HEK293T (cell line): ENCODE results near the gene ABCG8.
A peak's percentile ranks its signal among the peaks of the same experiment; 100 is the strongest.

Experiments used
- CTCF ChIA-PET: fragments of 350-600 bp; formaldehyde crosslinking; extraction: SDS; loops from one replicate; lab custom pipeline; 2021; ENCODE audit warnings: antibody characterized with exemption, inconsistent platforms; lab: Yijun Ruan, JAX
- POLR2A ChIA-PET: fragments of 350-600 bp; formaldehyde crosslinking; extraction: SDS; loops from one replicate; lab custom pipeline; 2020; ENCODE audit warnings: antibody characterized with exemption, inconsistent platforms; lab: Yijun Ruan, JAX
- DNase-seq: peaks from one replicate; pipeline ENCODE4 v3.0.0; 2012; ENCODE audit warnings: mixed read lengths; ENCODE audit errors: extremely low spot score
- ARNT ChIP-seq: fragments of 450-650 bp; IDR thresholded peaks from 2 replicates; pipeline ENCODE4 v1.6.1; 2017; ENCODE audit warnings: mild to moderate bottlenecking
- BHLHE40 ChIP-seq: fragments of 450-650 bp; IDR thresholded peaks from 2 replicates; pipeline ENCODE4 v1.6.1; 2016; ENCODE audit warnings: mild to moderate bottlenecking, moderate library complexity, borderline replicate concordance
- CTBP1 ChIP-seq: fragments of 450-650 bp; IDR thresholded peaks from 2 replicates; pipeline ENCODE4 v1.6.1; 2016; ENCODE audit warnings: borderline replicate concordance
- ELF4 ChIP-seq: fragments of 450-650 bp; IDR thresholded peaks from 2 replicates; pipeline ENCODE4 v1.6.1; 2017; ENCODE audit warnings: antibody characterized with exemption
- FOXA1 ChIP-seq: fragments of 450-650 bp; IDR thresholded peaks from 2 replicates; pipeline ENCODE4 v1.6.1; 2016; ENCODE audit warnings: mild to moderate bottlenecking
- FOXK2 ChIP-seq: fragments of 450-650 bp; IDR thresholded peaks from 2 replicates; pipeline ENCODE4 v1.6.1; 2016; ENCODE audit warnings: mild to moderate bottlenecking
- FOXM1 ChIP-seq: fragments of 450-650 bp; IDR thresholded peaks from 2 replicates; pipeline ENCODE4 v1.6.1; 2017; ENCODE audit warnings: mild to moderate bottlenecking, borderline replicate concordance
- HDGF ChIP-seq: fragments of 450-650 bp; IDR thresholded peaks from 2 replicates; pipeline ENCODE4 v1.6.1; 2017; ENCODE audit warnings: antibody characterized with exemption, borderline replicate concordance
- L3MBTL2 ChIP-seq: fragments of 450-650 bp; conservative IDR thresholded peaks from 2 replicates; pipeline ENCODE4 v1.6.1; 2016; ENCODE audit warnings: mild to moderate bottlenecking
- LEF1 ChIP-seq: fragments of 450-650 bp; IDR thresholded peaks from 2 replicates; pipeline ENCODE4 v1.6.1; 2017; ENCODE audit warnings: mild to moderate bottlenecking, borderline replicate concordance
- NFRKB ChIP-seq: fragments of 450-650 bp; IDR thresholded peaks from 2 replicates; pipeline ENCODE4 v1.6.1; 2016; ENCODE audit warnings: mild to moderate bottlenecking, moderate library complexity
- SP1 ChIP-seq: fragments of 450-650 bp; IDR thresholded peaks from 2 replicates; pipeline ENCODE4 v1.6.1; 2017
- SUZ12 ChIP-seq: fragments of 450-650 bp; IDR thresholded peaks from 2 replicates; pipeline ENCODE4 v1.6.1; 2016; ENCODE audit warnings: mild to moderate bottlenecking
- TARDBP ChIP-seq: fragments of 450-650 bp; IDR thresholded peaks from 2 replicates; pipeline ENCODE4 v1.6.1; 2016
- ZNF384 ChIP-seq: fragments of 450-650 bp; IDR thresholded peaks from 2 replicates; pipeline ENCODE4 v1.6.1; 2016
- TF ChIP-seq, protein P1 (sequence below): fragments of 450-650 bp; IDR thresholded peaks from 2 replicates; pipeline ENCODE4 v1.6.1; 2016

Gene ABCG8

DNA sequence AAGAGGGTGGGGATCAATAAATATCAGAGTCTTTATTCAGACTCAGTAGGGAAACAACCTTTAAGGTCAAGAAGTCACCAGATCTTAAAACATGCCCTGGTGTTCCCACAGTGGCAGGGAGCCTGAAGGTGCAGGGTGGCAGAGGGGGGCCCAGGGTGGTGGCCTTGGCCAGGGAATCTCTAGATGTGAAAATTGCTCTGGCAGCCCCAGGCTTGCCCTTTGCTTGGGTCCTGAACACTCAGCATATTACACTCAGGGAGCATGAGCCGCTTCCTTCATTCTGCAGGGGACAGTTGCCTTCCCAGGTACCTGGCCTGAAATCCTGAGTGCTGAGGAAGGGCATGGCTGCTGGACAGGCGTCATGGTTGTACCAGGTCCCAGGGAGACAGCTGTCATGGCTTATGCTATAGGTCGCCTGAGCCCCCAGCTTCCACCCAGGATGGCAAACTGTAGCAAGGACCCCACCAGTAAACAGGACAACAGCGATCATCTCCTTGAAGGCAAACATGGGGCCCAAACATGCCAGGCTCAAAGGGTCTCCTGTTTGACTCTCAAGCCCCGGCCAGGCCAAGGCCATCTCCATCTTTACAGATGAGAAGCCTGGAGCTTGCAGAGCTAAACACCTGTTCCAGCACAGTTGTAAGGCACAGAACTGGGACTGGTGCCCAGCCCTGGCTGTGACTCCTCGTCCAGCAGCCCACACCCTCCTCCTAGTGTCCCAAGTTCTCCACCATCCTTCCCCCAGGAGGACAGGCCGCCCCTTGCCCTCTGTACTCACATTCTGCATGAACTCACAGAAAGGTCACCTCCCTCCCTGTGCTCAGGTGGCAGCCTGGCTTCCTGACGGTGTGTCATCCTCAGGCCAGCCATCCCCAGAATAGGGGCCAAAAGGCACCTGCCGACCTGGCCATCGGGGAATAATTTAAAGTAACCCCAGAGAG lies 14.6 kb downstream of the ABCG8 start:
- peak; percentile 2 for DNase-seq
- CTCF ChIA-PET: interaction anchor here (0.6 kb wide), 1 partner anchor 81 kb away, joined by 5 read pairs; no protein-coding TSS in a partner anchor
- no peak for TF ChIP-seq SUZ12
- TF ChIP-seq ARNT: no peak
- no peak for TF ChIP-seq FOXA1
- TF ChIP-seq BHLHE40: no peak
- TF ChIP-seq SP1: no peak
- TF ChIP-seq FOXM1: no peak
- TF ChIP-seq LEF1: no peak
- TF ChIP-seq ELF4: no peak
- TF ChIP-seq NFRKB: no peak
- TF ChIP-seq ZNF384: no peak
- TF ChIP-seq, protein P1, sequence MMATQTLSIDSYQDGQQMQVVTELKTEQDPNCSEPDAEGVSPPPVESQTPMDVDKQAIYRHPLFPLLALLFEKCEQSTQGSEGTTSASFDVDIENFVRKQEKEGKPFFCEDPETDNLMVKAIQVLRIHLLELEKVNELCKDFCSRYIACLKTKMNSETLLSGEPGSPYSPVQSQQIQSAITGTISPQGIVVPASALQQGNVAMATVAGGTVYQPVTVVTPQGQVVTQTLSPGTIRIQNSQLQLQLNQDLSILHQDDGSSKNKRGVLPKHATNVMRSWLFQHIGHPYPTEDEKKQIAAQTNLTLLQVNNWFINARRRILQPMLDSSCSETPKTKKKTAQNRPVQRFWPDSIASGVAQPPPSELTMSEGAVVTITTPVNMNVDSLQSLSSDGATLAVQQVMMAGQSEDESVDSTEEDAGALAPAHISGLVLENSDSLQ: no peak
- no peak for TF ChIP-seq HDGF
- no peak for TF ChIP-seq FOXK2
- POLR2A ChIA-PET: no interaction called here

DNA sequence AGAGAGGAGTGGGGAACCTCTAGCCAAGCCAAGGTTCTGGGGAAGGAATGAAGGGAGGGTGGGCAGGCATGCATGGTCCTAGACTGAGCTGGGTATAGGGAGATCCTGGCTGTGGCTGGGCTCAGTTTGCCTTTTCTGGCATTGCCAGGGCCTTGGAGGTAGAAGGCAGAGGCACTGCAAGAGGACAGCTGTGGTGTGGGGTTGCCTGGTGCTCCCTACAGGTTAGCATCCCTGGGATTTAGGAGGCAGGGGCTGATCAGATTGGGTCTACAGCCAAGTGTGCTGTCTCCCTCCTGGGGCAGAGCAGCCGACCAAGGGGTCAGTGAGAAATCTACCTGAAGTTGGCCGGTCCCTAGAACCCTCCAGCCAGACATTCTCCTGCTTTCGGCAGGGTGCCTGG lies 15.9 kb downstream of the ABCG8 start:
- ChIA-PET CTCF (interaction anchor here (0.6 kb wide), 1 partner anchor 79 kb away, joined by 5 read pairs; no protein-coding TSS in a partner anchor), POLR2A (no interaction called here)
- TF ChIP-seq L3MBTL2 (no peak), CTBP1 (no peak), BHLHE40 (no peak), SUZ12 (no peak), ARNT (no peak), LEF1 (no peak), ZNF384 (no peak), ELF4 (no peak), SP1 (no peak), HDGF (no peak), NFRKB (no peak), FOXK2 (no peak), FOXA1 (no peak), FOXM1 (no peak), TARDBP (no peak)
- TF ChIP-seq, protein P1: no peak
- no peak for DNase-seq

DNA sequence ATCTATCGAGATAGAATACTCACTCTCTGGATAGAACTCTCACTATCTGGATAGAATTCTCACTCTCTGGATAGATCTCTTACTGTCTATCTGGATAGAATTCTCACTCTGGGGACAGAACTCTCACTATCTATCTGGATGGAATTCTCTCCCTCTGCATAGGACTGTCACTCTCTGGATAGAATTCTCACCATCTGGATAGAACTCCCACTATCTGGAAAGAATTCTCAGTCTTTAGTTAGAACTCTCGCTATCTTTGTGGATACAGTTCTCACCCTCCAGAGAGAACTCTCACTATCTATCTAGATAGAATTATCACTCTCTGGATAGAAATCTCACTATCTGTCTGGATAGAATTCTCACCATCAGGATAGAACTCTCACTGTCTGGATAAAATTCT lies 16.5 kb downstream of the ABCG8 start:
- POLR2A ChIA-PET: no interaction called here
- CTCF ChIA-PET: no interaction called here
- TF ChIP-seq ARNT (no peak), ELF4 (no peak), L3MBTL2 (no peak), BHLHE40 (no peak), SUZ12 (no peak), FOXK2 (no peak)
- DNase-seq: no peak

DNA sequence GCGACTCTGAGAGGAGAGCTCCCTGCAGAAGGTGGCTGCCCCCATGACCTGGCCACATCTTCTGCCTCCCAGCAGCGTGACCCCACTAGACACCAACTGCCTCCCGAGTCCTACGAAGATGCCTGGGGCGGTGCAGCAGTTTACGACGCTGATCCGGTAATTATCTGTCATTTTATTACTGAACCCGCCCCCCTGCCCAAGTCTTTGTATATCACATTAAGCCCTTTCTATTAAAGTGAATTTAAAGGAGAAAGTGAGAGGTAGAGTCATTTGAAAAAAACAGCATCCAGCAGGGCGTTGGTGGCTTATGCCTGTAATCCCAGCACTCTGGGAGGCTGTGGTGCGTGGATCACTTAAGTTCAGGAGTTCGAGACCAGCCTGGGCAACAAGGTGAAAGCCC lies 33.4 kb downstream of the ABCG8 start:
- no peak for DNase-seq
- TF ChIP-seq HDGF (no peak), ZNF384 (no peak), L3MBTL2 (no peak), FOXA1 (no peak), NFRKB (no peak)
- POLR2A ChIA-PET: no interaction called here
- CTCF ChIA-PET: no interaction called here

DNA sequence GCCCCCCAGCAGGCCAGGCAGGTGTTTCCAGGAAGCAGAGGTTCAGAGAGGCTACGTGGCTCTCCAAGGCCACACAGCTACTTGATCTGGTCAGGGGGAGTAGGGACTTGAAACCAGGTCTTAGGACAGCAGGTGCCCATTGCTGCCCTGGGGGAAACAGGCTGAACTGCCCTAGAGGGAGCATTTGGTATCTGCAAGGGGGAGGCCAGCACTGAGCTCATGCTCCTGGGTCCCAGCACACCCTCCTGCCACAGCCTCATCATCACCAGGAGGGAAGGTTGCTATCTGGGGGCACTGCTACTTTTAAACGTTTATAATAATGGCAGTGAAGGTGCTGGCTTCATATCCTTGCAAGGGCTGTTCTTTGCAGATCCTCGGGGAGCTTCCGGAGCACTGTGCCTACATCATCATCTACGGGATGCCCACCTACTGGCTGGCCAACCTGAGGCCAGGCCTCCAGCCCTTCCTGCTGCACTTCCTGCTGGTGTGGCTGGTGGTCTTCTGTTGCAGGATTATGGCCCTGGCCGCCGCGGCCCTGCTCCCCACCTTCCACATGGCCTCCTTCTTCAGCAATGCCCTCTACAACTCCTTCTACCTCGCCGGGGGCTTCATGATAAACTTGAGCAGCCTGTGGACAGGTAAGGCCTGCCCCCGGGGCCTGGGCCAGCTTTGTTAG lies 36.1 kb downstream of the ABCG8 start:
- CTCF ChIA-PET: no interaction called here
- DNase-seq: no peak
- no peak for TF ChIP-seq ARNT
- TF ChIP-seq BHLHE40: no peak
- TF ChIP-seq LEF1: no peak
- TF ChIP-seq L3MBTL2: no peak
- no peak for TF ChIP-seq NFRKB
- TF ChIP-seq, protein P1: no peak
- no peak for TF ChIP-seq HDGF
- TF ChIP-seq ZNF384: no peak
- POLR2A ChIA-PET: no interaction called here

DNA sequence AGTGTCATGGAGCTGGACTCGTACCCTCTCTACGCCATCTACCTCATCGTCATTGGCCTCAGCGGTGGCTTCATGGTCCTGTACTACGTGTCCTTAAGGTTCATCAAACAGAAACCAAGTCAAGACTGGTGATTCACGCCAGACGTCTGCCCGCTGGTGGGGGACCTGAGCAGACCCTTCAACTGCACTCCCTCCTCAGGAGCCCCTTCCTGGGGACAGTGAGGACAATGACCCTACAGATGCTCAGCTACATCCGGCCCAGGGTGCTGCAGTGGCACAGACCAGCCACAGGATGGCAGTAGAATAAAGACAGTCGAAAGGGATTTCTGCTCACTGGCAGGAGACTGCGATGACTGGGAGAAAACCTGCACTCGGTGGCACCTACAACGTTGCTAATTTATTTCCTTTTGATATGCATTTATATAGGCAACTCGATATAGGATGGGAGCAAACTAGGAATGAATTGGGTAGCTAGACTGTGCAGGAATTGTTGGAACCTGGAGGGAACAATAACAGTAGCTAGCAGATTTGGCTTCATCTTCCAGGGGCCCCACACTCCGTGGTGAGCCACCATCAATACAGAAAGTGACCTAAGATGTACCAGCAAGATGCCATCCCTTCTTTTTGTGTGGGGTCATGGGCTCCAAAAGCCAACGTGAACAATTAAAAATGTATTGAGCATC lies 39.2 kb downstream of the ABCG8 start:
- TF ChIP-seq FOXK2 (no peak), FOXA1 (no peak), SP1 (no peak), ARNT (no peak), FOXM1 (no peak), TARDBP (no peak), L3MBTL2 (no peak), SUZ12 (no peak), BHLHE40 (no peak), NFRKB (no peak), HDGF (no peak), LEF1 (no peak), ELF4 (no peak), CTBP1 (no peak), ZNF384 (no peak)
- TF ChIP-seq, protein P1: no peak
- peak; percentile 84 for DNase-seq
- POLR2A ChIA-PET: no interaction called here
- CTCF ChIA-PET: interaction anchor here (0.6 to 1.2 kb wide), 8 partner anchors 13 to 963 kb away, joined by 3 to 4 read pairs (median 3); no protein-coding TSS in a partner anchor
